CD1c-positive myeloid dendritic cell (primary cell): ENCODE results near the gene EVA1C.
"Not testable (repeated sequence)": the region's sequence is repeated elsewhere in the genome, so short reads cannot be mapped to it uniquely, and the experiment has no call there.

ENCODE experiments used
- DNase-seq: peaks from one replicate; pipeline ENCODE4 v3.0.0-alpha.2; 2016; ENCODE audit errors: extremely low spot score

Gene EVA1C

DNA sequence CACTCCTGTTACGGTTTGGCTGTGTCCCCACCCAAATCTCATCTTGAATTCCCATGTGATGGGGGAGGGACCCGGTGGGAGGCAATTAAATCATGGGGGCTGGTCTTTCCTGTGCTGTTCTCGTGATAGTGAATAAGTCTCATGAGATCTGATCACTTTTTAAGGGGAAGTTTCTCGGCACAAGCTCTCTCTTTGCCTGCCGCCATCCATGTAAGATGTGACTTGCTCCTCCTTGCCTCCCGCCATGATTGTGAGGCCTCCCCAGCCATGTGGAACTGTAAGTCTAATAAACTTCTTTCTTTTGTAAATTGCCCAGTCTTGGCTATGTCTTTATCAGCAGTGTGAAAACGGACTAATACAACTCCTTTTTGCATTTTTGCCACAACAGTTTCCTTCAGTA lies 118.3 kb downstream of the EVA1C start:
- DNase-seq, result not testable (repeated sequence)

DNA sequence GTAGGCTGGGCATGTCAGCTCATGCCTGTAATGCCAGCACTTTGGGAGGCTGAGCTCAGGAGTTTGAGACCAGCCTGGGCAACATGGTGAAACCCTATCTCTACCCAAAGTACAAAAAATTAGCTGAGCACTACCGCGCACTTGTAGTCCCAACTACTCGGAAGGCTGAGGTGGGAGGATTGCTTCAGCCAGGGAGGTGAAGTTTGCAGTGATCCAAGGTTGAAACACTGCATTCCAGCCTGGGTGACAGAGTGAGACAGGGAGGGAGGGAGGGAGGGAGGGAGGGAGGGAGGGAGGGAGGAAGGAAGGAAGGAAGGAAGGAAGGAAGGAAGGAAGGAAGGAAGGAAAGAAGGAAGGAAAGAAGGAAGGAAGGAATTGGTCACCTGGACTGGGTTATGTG lies 119.1 kb downstream of the EVA1C start:
- not testable (repeated sequence) for DNase-seq

DNA sequence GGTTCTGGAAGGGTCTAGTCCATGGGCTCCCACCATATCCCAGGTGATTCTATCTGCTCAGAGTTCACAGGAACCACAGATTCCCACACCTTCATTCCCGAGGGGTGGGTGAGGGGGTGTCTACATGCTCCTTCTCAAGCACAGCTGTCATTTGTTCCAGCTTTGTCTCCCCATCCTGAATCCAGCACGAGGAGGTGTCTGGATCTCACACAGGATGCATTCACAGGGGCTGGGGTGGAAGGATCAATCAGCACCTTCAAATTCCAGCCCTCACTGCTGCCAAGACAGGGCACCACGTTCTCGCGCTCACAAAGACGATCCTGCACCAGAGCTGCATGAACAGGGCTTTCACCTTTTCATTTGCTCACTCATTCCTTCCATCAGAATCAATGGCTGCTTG lies 120.1 kb downstream of the EVA1C start:
- no peak for DNase-seq

DNA sequence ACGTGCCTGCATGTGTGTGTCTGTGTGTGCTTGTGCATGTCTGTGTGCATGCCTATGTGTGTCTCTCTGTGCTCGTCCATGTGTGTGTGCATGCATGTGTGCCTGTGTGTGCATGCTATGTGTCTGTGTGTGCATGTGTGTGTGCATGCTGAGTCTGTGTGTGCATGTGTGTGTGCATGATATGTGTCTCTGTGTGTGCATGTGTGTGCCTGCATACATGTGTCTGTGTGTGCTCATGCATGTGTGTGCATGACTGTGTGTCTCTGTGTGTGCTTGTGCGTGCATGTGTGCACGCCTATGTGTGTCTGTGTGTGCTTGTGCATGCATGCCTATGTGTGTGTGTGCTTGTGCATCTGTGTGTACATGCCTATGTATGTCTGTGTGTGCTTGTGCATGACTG lies 120.5 kb downstream of the EVA1C start:
- no peak for DNase-seq

DNA sequence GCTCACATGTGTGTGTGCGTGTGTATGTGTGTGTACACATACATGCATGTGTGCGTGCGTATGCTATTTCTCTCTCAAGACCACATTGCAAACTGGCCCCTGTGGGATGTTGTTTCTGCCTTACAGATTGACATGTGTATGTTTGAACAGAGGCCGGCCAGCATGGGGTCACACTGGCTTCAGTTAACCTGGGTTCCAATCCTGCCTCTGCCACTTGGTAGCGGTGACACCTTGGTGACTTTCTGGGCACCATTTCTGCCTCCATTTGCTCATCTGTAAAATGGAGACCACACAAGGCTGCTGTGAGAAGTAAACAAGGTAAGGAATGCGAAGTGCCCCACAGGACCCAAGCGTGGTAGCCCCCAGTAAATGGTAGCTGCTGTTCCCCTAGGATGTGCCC lies 121.1 kb downstream of the EVA1C start:
- no peak for DNase-seq

DNA sequence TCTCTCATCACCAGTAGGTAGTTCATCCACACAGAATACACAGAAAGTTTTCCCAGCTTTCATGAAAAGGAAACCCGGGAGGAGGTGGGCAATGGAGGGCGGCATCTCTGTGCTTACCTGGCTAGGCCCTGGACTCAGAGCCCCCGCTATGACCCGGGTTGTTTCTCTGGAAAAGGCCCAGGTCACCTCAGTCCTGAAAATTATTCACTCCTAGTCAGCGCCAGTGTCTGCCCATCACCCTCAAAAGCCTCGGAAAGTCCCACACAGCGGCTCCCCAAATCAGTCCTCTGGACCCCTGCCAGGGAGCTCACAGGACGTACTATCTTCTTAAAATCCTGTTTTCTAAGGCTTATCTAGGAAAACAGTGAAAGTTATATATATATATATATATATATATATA lies 121.6 kb downstream of the EVA1C start:
- DNase-seq, result no peak

DNA sequence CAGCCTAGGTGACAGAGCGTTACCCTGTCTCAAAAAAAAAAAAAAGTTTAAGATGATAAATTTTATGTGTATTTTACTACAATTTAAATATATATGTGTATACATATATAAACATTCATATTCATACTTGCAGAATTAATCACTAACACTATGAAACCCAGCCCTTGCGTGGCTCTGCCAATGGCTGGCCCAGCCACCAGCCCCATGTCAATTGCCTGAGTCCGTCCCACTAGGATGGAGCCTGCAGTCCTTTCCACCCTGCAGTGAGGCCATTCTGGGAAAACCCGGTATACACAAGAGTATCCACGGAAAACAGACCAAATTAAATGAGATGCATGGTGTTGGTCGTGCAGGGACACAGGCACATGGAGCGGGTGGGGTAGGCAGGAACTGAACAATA lies 123.1 kb downstream of the EVA1C start:
- DNase-seq, result no peak

DNA sequence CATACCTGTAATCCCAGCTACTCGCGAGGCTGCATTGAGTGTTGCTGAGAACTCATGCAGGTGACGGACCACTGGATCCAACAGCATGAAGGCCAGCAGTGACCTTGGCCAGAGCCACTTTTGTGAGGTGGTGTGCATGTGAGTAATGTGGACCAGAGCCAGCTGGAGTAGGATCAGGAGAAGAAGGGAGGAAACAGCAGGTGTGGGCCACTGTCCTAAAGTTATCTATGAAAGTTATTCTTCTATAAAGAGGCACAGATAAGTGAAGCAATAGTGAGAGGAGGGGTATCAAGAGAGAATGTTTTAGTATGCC lies 125.0 kb downstream of the EVA1C start:
- DNase-seq, result no peak

DNA sequence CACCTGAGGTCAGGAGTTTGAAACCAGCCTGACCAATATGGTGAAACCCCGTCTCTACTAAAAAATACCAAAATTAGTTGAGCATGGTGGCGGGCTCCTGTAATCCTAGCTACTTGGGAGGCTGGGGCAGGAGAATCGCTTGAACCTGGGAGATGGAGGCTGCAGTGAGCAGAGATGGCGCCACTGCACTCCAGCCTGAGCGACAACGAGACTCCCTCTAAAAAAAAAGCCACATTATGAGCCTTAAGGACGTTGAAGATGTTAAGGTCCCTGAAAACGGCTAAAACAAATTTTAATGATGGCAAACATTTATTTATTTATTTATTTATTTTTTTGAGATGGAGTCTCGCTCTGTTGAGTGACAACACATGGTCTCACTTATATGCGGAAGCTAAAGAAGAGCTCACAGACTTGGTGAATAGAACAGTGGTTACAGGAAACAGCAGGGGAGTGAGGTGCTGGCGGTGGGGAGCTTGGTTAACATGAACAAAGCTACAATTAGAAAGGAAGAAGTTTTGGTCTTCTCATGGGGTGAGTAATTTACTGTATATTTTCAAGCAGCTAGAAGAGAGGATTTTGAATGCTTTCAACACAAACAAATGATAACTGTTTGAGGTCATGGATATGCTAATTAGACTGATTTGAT lies 125.8 kb downstream of the EVA1C start:
- no peak for DNase-seq

DNA sequence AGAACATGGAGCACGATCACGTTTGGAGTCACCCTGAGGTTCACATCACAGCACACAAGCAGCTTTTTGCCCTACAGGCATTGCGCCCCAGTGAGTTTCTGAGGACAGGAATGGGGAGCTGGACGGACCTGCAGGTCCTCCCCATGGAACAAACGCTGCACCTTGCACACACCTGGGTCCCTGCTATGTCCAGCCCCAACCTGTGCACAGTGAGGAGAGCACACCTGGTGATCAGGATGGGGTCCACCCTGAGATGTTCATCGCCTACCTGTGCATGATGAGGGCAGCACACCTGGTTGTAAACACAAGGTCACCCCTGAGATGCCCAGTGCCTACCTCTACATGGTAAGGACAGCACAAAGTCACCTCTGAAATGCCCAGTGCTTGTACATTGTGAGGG lies 126.9 kb downstream of the EVA1C start:
- DNase-seq, result no peak

DNA sequence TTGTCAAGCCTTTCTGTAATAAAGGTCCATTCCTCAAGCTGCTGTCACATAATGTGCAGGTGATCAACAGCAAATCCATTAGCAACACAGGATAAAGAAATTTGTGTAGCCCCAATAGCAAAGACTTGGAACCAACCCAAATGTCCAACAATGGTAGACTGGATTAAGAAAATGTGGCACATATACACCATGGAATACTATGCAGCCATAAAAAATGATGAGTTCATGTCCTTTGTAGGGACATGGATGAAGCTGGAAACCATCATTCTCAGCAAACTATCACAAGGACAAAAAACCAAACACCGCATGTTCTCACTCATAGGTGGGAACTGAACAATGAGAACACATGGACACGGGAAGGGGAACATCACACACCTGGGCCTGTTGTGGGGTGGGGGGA lies 130.6 kb downstream of the EVA1C start:
- not testable (repeated sequence) for DNase-seq

DNA sequence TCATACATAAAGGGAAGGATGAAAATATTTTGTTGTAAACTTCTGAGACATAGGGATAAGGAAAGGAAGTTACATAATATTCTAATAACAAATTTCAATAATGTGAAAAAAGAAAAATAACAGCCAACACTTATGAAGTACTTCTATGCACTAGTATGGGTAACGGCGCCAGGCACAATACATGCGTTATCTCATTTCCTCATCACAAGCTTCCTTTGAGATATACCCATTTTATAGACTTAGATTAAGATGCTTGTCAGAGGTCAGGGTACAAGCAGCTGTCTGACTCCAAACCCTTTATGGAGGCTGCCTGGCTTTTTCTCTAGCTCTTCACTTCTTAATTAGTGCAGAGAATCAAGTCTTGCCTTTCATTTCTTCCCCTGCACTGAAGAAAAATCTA lies 131.5 kb downstream of the EVA1C start:
- no peak for DNase-seq

DNA sequence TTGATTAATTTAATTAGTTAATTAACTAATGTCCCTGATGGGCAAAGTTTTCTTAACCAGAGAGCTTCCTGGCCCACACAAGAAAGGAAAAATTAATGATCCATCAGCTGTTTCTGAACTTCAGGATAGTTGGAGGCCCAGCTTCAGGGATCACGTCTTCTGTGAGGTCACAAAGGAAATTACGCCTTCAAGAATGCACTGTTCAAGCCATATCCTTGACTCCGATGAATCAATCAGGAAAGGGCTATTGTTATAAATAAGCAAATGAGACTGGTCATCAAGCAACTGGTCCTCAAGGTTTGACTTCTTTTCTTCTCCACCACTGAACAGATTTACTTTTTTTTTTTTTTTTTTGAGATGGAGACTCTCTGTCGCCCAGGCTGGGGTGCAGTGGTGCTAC lies 132.2 kb downstream of the EVA1C start:
- DNase-seq, result no peak

DNA sequence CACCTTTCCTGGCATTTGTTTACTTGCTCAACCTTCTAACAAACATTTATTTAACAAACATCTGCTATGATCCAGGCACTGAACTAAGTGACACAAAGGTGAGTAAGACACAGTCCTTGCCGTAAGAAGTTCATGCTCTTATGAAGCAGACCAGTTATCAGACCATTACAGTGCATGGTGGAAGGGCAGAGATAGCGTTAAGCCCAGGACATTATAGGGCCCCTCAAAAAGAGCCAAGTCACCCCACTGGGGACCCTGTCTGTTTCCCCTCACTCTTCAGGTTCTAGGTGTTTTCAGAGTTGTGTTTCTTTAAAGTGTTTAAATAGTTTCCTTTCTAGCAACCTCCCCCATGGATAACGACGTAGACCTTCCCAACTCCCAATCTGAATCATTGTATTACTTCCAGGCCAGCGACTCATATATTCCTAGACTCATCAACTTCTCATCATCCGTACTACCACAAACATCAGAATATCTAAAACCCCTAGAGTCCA lies 133.5 kb downstream of the EVA1C start:
- no peak for DNase-seq

DNA sequence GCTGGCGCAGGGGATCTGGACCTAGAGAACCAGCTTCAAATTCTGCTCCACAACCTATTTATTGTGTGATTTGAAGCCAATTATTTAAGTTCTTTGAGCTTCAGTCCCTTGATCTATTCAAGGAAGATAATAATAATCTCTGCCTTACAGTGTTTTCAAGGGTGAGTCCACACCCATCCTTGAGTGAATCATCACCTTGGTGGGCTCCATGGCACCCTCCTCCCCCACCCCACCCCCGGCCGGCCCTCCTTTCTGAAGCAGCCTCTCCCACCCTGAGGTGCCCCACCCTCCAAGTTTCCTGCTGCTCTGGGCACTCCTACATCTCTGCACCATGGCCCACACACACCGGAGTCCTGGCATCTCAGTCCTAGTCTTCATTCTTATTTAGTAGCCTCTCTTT lies 134.5 kb downstream of the EVA1C start:
- DNase-seq, result no peak

DNA sequence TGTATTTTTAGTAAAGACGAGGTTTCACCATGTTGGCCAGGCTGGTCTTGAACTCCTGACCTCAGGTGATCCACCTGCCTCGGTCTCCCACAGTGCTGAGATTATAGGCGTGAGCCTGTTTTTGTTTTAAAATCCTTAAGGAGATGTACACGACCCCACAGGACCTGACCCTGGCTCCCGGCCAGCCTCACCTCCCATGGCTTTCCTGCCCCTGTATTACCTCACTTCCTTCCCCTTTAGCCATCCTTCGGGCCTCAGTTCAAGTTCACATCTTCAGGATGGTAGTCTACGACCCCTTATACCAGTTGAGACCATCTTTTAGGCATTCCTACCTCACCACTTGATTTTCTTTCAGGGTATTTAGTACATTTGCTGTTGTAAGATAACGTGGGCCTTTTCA lies 136.5 kb downstream of the EVA1C start:
- no peak for DNase-seq

DNA sequence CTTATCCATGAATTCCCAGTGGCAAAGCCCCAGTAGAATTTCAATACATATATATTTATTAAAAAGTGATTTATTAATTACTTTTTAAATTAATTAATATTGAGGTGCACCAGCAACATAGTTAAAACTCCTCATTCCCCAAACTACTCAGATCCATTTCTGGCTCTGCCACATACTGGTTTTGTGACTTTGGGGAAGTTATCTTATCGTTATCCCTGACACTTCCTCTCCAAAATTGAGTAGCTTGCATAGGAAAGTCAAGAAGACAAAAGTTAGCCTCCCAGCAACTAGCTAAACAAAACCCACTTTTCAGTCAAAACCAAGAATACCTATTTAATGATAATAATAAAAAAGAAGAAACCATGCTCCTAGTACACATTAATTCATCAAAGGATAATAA lies 136.9 kb downstream of the EVA1C start:
- DNase-seq, result no peak

DNA sequence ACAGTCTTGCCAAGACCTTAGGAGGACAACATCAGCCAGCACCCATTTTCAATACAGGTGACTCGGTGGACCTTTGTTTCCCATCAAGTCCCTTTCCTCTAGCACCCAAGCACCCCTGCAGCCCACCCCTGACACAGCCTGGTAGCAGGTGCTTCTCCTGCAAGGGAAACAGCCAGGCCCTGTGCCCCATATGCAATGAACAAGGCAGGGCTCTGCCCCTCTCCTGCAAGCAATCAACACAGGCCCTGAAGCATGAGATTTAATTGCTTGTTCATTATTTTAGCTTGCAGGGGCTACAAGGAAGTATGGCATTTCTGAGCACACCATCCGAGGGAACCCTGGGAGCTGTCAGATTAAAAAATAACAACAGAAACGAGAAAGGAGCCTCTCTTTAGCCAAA lies 137.4 kb downstream of the EVA1C start:
- DNase-seq, result no peak

DNA sequence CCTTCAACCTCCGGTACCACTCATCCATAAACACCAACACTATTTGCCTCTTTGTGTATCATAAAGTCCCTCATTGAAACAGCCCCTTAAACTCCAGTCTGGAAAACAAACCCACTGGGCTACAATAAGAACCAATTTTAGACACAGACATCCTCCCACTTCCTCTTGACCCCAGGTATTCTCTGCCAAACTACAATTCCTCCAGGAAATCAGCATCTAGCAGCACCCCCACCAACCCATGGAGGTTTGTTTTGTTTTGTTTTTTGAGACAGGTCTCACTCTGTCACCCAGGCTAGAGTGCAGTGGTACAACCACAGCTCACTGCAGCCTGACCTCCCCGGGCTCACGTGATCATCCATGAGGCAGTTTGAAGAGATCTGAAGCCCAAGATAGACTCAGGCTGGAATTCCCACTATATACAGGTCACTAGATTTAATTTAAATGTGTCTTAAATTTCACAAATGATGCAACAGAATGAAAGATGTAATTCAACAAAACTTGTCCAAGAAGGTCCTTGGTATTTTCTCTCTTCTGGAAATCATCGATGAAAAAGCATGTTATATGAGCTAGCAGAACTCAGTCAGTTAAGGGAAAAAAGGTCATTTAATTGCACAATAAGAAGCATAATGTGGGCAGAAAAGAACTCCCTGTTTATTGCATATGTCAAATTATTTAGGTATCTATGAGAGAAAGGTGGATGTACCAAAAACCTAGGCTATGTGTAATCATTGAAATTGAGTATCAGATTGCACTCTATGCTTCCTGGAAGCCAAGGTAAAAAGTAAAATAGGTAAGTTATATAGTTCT lies 142.5 kb downstream of the EVA1C start:
- DNase-seq, result no peak

DNA sequence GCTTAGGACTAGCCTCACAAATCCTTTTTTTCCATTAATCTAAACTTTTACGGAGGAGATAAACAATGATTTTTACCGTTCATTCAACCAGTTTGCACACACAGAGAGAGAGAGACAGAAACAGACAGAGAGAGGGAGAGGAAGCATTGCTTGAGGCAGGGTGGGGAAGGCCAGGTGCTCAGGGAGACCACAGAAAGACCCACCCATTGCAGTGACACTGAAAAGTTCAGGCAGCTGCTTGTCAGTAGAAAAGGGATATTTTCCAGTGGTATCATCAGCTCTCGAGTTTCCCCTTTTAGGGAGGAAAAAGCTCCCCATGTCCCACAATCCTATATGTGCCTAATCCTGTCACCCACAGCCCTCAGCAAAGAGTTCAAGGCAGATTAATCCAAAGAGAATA lies 145.6 kb downstream of the EVA1C start:
- DNase-seq, result no peak

DNA sequence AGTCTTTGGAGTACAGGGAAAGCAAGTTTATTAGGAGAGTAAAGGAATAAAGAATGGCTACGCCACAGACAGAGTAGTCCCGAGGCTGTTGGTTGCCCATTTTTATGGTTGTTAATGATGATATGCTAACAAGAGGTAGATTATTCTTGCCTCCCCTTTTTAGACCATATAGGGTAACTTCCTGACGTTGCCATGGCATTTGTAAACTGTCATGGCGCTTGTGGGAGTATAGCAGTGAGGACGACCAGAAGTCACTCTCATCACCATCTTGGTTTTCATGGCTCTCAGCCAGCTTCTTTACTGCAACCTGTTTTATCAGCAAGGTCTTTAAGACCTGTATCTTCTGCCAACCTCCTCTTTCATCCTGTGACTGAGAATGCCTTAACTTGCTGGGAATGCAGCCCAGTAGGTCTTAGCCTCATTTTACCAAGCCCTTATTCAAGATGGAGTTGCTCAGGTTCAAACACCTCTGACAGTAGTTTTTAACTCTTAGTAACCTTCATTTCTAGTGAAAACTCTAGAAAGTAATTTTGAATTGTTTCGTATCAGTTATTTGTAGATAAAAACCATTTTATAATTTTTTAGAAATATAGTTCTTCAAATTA lies 146.6 kb downstream of the EVA1C start:
- DNase-seq, result no peak

DNA sequence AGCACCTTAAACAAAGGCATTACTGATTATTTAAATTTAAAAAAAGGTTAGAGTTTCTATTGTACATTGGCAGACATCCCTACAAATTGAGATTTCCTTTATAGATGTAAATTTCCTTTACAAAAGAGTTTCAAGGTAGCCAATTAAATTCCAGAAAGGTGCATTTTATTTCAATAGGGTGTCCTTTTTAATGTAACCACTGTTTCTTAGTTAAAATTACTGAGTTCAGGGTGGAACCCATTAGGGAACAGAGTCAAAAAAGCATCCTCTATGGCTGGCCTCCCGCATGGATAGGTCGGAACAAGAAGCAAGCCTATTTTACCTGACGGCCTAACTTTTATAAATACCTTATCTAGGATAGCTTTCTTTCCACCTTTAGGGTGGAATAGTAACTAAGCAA lies 148.4 kb downstream of the EVA1C start:
- no peak for DNase-seq

DNA sequence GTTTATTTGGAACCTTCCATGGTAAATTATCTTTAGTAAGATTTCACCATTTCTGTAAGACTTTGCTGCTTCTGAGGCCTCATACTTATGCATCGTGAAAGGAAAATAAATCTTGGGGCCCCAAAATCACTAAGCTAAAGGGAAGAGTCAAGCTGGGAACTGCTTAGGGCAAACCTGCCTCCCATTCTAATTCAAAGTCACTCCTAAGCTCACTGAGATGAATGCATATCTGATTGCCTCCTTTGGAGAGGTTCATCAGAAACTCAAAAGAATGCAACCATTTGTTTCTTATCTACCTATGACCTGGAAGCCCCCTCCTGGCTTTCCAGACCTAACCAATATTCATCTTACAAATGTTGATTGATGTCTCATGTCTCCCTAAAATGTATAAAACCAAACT lies 149.0 kb downstream of the EVA1C start:
- DNase-seq, result not testable (repeated sequence)
